NCI-H1436 treated with DMSO at 0.1 percent for 48 hours (cell line): Measurements from ENCODE around the gene CADM1.

Experiments
- DNase-seq: peaks from one replicate; lab custom pipeline; 2025; lab: John Stamatoyannopoulos, UW

Gene CADM1

GRCh38 chr11:115181538-115181937 is 322.7 kb downstream of the CADM1 start:
- no peak for DNase-seq

GRCh38 chr11:115180272-115180671 is 323.9 kb downstream of the CADM1 start:
- DNase-seq: no peak

- DNase-seq: no peak
These were observed 324.6 kb downstream of the CADM1 start for GRCh38 chr11:115179636-115180035.

GRCh38 chr11:115178705-115179104 is 325.5 kb downstream of the CADM1 start:
- DNase-seq: no peak

- DNase-seq: no peak
These were observed 331.1 kb downstream of the CADM1 start for GRCh38 chr11:115173136-115173535.

- no peak for DNase-seq
These were observed 333.9 kb downstream of the CADM1 start for GRCh38 chr11:115170133-115170815.

GRCh38 chr11:115169251-115169650 is 335.0 kb downstream of the CADM1 start:
- no peak for DNase-seq

DNA sequence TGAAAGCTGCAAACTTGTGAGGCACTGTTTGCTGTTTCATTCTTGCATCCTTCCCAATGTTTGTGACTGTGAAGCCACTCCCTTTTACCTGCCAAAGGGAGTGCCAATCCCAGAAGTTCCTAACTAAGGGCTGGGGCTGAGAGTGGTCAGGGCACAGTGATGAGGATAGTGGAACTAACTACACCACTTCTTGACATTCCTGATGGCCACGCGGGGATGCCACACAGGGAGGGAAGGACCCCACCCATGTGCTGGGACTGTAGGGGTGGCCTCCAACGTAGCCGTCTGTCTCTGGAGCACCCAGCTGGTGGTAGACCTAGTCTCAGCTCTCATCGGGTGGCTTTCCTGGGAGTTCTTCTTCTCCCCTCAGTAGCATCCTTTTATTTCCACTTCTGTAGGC is 335.5 kb downstream of the CADM1 start:
- no peak for DNase-seq

DNA sequence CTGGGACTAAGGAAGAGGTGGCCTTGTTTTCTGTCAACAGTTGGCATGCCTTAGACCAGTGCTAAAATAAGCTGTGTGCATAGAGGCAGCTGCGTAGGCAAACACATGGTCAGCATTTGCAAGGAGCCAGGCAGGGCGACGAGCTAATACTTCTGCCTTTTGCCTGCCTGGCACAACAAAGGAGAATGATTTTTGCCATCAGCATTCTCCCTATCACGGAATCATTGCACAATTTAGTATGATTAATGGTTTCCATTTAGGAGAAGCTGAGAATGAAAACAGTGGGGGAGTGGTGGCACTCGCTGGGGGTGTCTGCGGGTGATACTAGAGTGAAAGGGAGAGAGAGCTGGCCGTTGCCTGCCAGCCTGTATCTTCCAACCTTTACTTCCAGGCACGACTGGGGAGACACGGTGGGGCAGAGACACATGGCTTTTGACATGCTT is 336.0 kb downstream of the CADM1 start:
- DNase-seq: no peak

DNA sequence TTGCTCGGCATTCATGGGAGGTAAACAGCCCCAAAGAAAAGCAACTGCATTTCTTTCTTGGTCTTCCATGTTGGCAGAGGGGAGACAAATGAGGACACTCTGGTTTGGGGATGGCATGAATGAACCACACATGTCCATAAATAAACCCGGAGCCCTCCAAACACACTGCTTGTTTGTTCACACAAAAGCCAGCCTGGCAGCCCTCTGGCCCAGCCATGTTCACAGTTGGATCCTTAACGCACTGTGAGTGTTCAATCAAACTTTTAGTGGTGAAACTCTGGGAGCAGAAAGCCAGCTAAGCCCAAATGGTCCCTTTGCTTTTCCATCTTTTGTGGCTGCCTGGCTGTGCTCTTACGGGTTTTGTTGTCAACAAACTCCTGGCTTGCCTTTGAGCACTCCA is 336.8 kb downstream of the CADM1 start:
- no peak for DNase-seq

DNA sequence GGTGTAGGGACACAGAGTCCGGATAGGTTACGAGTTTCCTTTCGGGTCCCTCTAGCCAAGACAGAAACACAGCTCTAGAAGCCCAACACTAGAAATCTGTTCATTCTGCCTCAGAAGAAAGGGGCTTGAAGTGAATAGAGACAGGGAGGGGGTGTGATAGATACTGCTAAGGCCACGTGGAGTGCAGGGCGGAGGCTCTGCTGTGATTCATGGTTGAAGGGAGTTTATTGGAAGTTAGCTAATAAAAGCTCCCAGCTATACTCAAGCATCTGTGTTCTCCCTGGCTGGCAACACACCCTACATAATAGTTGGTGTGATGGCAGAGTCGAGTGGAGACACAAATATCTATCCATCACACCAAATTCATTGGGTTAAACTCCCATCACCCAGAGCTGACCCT is 337.4 kb downstream of the CADM1 start:
- no peak for DNase-seq

DNA sequence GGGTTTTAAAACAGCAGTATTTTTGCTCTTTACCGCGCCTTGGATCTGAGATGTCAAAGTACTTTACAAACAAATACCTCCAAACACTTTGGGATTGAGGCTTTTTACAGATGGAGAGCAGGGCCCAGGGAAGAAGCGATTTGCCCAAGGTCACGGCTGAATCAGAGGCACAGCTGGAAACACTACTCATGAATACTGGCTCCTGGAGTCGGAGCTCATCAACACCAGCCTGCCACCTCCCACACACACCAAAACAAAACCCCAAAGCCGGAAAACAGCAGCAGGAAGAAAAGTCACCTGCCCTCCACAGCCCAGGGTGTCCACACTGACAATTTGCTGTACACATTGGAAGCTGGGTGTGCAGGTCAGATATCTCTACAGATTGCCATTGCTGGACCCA is 339.4 kb downstream of the CADM1 start:
- no peak for DNase-seq

DNA sequence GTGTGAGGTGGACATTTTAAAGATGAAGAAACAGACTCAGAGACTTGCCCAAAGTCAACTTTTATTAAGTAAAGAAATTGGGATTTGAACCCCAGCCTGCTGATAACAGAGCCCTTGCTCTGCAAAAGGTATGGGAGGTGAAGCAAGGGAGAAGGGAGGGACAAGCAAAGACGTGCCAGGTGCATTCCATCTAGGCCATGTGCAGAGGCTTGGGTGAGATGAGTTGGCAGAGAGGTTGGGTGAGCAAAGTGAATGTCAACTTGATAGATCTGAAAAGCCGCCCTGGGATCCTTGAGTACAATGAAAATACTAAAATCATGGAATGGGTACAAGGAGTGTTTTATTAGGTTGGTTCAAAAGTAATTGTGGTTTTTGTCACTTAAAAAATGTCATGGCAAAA is 341.3 kb downstream of the CADM1 start:
- no peak for DNase-seq

DNA sequence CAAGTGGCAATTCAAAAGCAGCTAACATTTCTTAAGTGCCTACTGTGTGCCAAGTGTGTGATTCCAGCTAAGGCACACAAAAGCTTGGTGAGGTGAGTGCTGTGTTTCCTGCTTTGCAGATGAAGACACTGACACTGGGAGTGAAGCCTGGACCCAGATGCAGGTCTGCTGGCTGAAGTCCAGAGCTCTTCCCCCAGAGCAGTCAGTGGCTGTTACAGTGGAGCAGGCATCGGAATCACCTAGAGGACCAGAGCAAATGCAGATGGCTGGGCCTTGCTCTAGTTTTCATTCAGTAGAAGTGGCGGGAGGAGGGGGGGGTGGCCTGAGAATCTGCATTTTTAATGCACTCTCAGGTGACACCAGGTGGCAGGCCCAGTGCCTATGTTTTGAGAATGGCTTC is 342.3 kb downstream of the CADM1 start:
- DNase-seq: no peak

GRCh38 chr11:115159207-115159606 is 345.0 kb downstream of the CADM1 start:
- DNase-seq: peak; percentile 65

DNA sequence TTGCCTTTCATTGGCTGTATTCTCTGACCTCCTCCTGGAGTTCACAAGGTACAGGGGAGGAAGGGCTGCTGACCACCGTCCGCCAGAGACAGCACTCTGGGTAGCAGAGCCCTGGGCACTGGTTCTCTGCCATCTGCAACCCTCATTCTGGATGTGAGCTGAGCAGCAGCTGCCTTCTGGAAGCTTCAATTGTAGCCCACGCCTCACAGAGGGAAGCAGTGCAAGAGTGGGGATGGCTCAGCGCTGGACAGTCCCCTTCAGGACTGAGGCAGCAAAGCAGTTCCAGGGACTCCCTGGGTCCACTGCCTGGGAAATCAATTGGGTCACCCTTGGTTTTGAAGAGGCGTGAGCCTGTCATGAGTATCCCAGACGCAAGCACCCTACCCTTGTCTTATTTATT is 346.2 kb downstream of the CADM1 start:
- no peak for DNase-seq

DNA sequence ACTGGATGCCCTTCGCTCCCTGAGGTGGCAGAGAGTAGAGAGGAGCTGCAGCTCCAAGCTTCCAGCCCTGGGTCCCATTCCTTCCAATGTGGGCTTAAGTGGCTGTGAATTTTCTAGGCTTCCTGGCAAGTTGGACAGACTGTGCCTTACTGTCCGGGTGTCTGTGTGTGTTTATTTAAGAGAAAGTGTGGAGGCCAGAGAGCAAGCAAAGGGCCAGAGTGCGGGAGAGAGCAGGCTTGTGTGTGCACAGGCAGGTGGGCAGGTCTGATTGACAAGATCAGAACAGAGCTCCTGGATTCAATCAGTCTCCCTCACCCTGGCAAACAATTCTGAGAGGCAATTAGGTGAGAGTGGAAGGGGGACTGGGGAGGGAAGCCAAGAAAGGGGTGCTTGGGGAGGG is 347.0 kb downstream of the CADM1 start:
- no peak for DNase-seq

DNA sequence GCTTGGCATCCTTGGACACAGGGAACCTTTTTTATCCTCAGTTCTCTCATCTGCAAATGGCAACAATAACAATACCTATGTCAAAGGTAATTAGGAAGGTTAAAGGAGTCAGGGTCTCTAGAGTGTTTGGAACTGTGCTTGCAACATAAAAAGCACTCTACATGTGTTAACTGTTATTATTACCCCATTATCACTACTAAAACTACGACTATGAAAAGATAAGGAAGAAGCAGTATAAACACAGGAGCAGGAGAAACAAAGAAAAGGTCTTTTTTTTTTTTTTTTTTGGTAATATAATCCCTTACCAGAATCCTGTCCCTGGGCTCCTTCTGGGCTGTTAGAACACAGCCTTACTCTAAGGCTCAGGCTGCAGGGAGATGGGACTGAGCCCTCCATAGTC is 348.2 kb downstream of the CADM1 start:
- no peak for DNase-seq

- no peak for DNase-seq
These were observed 348.9 kb downstream of the CADM1 start for GRCh38 chr11:115155320-115155719.

DNA sequence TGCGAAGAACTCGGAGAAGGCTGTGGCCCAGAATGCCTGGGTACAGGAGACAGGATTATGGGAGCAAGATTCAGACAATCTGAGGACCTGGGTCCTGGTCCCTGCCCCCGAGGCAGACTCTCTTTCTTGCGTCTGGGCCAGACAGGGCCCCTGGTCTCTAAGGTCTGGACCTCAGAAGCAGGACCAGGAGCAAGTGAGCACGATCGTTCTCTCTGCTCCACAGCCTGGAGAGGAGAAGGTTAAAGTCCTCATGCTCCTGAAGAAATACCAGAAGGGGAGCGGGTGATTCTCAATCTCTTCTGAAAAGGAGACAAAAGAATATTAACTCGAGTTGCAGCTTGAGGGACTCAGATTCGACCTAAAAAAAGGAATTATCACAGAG is 349.9 kb downstream of the CADM1 start:
- no peak for DNase-seq

DNA sequence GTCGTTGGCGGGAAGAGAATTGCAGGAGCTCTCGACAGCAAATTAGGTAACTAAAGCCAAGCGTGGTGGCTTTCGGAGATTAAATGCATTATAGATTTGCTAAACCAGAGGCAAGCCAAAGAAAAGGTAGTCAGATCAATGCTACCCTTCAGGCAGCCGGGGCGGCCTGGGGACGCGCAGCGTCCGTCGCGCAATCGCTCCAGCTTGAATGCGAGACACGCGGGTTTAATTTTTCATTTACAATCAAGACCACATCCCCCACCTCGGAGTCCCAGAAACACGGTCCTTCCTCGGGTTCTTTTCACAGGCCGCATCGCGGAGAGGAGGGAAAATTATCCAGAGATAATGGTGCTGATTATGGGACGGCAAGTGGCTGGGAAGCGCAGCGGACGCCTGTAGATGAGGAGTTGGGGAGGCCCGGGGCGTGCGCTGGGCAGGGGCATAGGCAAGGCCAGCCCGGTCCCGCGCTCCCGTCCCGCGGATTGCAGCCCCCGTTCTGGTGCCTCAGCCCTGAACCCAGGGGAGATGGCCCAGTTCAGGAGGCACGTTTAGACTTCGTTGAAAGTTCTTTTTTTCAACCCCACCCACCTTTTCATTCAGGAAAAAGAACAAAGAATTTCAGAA is 350.4 kb downstream of the CADM1 start:
- DNase-seq: no peak

- DNase-seq: no peak
These were observed 351.1 kb downstream of the CADM1 start for GRCh38 chr11:115153135-115153534.

DNA sequence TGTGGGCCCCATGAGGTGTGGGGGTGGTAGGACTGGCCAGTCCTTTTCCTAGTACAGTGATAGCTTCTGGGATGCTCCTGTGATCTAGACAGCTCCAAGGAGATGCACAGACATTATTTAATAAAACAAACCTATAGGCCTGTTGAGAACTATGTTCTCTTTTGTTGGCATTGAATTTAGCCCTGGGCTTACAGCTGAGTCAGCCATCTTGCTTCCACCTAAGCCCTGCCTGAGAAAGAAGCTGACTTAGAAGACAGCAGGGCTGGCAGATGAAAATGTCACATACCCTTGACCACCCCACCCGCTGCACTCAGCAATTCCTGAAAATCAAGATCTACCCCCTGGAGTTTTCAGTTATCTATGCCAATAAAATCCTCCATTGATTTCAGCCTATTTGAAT is 353.2 kb downstream of the CADM1 start:
- DNase-seq: no peak

GRCh38 chr11:115148691-115149090 is 355.5 kb downstream of the CADM1 start:
- DNase-seq: no peak
